Natural killer cell (primary cell): ENCODE results near the gene TSEN54. TPM values are rescaled to one million over a fixed set of nuclear protein-coding genes. Genes with fewer than 3 reads are reported as not detected.

Experiments
- ATAC-seq, 3 donors: fragments of 150-1000 bp in 2 of 3; fragments of 200-7000 bp in 1 of 3; cut with Tn5 transposase; 1 replicate in 1 of 3; 2 replicates in 2 of 3; pipeline ENCODE4 v1.10.0; 2021; ENCODE audit warnings: mild to moderate bottlenecking in 2 of 3, moderate library complexity in 2 of 3
- DNase-seq, 2 donors: peaks; one replicate each; pipeline versions ENCODE4 v3.0.0 to v3.0.0-alpha.2; 2013 to 2021; ENCODE audit warnings: mixed read lengths in 1 of 2
- H3K27ac ChIP-seq: one replicate; pipeline ENCODE4 v1.5.1; 2013; ENCODE audit warnings: mild to moderate bottlenecking, low read length
- H3K27me3 ChIP-seq: one replicate; pipeline ENCODE4 v1.6.1; 2013; ENCODE audit warnings: low read length; ENCODE audit not compliant: control insufficient read depth, insufficient read depth
- H3K36me3 ChIP-seq: one replicate; pipeline ENCODE4 v1.6.1; 2013; ENCODE audit warnings: low read length; ENCODE audit not compliant: control insufficient read depth, insufficient read depth
- H3K4me1 ChIP-seq: one replicate; pipeline ENCODE4 v1.6.1; 2013; ENCODE audit warnings: low read length; ENCODE audit not compliant: control insufficient read depth, insufficient read depth
- H3K4me3 ChIP-seq: one replicate; pipeline ENCODE4 v1.5.1; 2013; ENCODE audit warnings: low read length
- H3K9me3 ChIP-seq: one replicate; pipeline ENCODE4 v1.6.1; 2013; ENCODE audit warnings: low read length; ENCODE audit not compliant: control insufficient read depth, insufficient read depth
- H3K27ac Mint-ChIP-seq, 2 donors: one replicate each; pipeline ENCODE4 v1.8.0; 2022; ENCODE audit warnings: mild to moderate bottlenecking in 2 of 2, mixed read lengths in 2 of 2, moderate library complexity in 1 of 2
- H3K27me3 Mint-ChIP-seq, 2 donors: one replicate each; pipeline ENCODE4 v1.8.0; 2022; ENCODE audit warnings: low read depth in 2 of 2, mixed read lengths in 2 of 2
- H3K36me3 Mint-ChIP-seq: one replicate; pipeline ENCODE4 v1.8.0; 2022; ENCODE audit warnings: mixed read lengths
- H3K4me1 Mint-ChIP-seq, 2 donors: one replicate each; pipeline ENCODE4 v1.8.0; 2022; ENCODE audit warnings: mixed read lengths in 2 of 2
- H3K4me3 Mint-ChIP-seq: one replicate; pipeline ENCODE4 v1.8.0; 2022; ENCODE audit warnings: mild to moderate bottlenecking, moderate library complexity, mixed read lengths
- H3K9me3 Mint-ChIP-seq, 2 donors: one replicate each; pipeline ENCODE4 v1.8.0; 2022; ENCODE audit warnings: mixed read lengths in 2 of 2
- CTCF ChIP-seq: fragments of 200-600 bp; IDR thresholded peaks from one replicate; pipeline ENCODE4 v1.8.0; 2022; ENCODE audit warnings: antibody characterized with exemption
- WGBS: methylation state at CpG from one replicate; pipeline ENCODE4 v1.1.7; 2013; ENCODE audit warnings: missing lambda C conversion rate; ENCODE audit not compliant: insufficient coverage; 5-methylcytosine and 5-hydroxymethylcytosine counted together
- intact Hi-C: fragments of 100-400 bp; cut with micrococcal nuclease; formaldehyde crosslinking; loops from one replicate; pipeline ENCODE4 v1.14.2; 2022
- total RNA-seq, 4 donors: library from RNA; stranded (reverse); fragments of 120-200 nt in 1 of 4; gene quantifications; one replicate each; pipeline versions ENCODE4 v1.2.3 to v1.2.4, GENCODE V29; 2013 to 2022

The TSEN54 gene
- total RNA-seq, 3 donors from 2014 or later (not counting 1 experiment from before 2014, with no cell fraction given) = 180 to 224 (median 186) TPM

GRCh38 chr17:75535871-75536270 lies 19.5 kb downstream of the TSEN54 start:
- no peaks in the 10 kb centered on the region for H3K27me3 Mint-ChIP-seq
- H3K4me3 Mint-ChIP-seq = peak overlapping the region; percentile 88
- H3K4me1 Mint-ChIP-seq = peaks cover 39 to 64% of the 10 kb centered on the region in 2 donors
- Histone ChIP-seq H3K27me3 (no peaks in the 10 kb centered on the region), H3K4me1 (peaks cover 42% of the 10 kb centered on the region), H3K36me3 (peaks cover 19% of the 10 kb centered on the region), H3K9me3 (no peaks in the 10 kb centered on the region), H3K4me3 (no peak overlapping the region), H3K27ac (peak overlapping the region; percentile 83)
- ATAC-seq (no peak), DNase-seq (no peak)
- intact Hi-C loops = loop anchor here (1.0 to 5.0 kb wide), 2 partner anchors 11 to 51 kb away; partner anchors contain the start of genes LLGL2 and MYO15B
- no peak for TF ChIP-seq CTCF
- WGBS = 70% methylated on average over 8 of the region's 8 CpGs
- peak overlapping the region; percentile 92 to 94 for H3K27ac Mint-ChIP-seq
- H3K9me3 Mint-ChIP-seq = no peaks in the 10 kb centered on the region
- H3K36me3 Mint-ChIP-seq = no peaks in the 10 kb centered on the region

- Histone ChIP-seq H3K4me3 (no peak overlapping the region), H3K36me3 (peaks cover 19% of the 10 kb centered on the region), H3K27me3 (no peaks in the 10 kb centered on the region), H3K27ac (peak overlapping the region; percentile 83), H3K9me3 (no peaks in the 10 kb centered on the region), H3K4me1 (peaks cover 42% of the 10 kb centered on the region)
- DNase-seq = no peak
- ATAC-seq = no peak
- Mint-ChIP-seq H3K4me1 (peaks cover 40 to 63% of the 10 kb centered on the region in 2 donors), H3K36me3 (no peaks in the 10 kb centered on the region), H3K27me3 (no peaks in the 10 kb centered on the region), H3K4me3 (peak overlapping the region; percentile 25), H3K9me3 (no peaks in the 10 kb centered on the region), H3K27ac (peak overlapping the region; percentile 92 to 94)
- TF ChIP-seq CTCF = no peak
- WGBS = 85% methylated on average over 9 of the region's 10 CpGs
- intact Hi-C loops = loop anchor here (5.0 kb wide), 1 partner anchor 51 kb away; the partner anchor contains the start of gene MYO15B
These were observed 20.0 kb downstream of the TSEN54 start for GRCh38 chr17:75536366-75536765.

- Histone ChIP-seq H3K4me1 (peaks cover 23% of the 10 kb centered on the region), H3K36me3 (peaks cover 24% of the 10 kb centered on the region), H3K27ac (no peak overlapping the region), H3K27me3 (no peaks in the 10 kb centered on the region), H3K4me3 (no peak overlapping the region), H3K9me3 (no peaks in the 10 kb centered on the region)
- intact Hi-C loops = loop anchor here (5.0 kb wide), 1 partner anchor 47 kb away; the partner anchor contains the start of gene MYO15B
- no peak for TF ChIP-seq CTCF
- no peaks in the 10 kb centered on the region for H3K9me3 Mint-ChIP-seq
- no peaks in the 10 kb centered on the region for H3K36me3 Mint-ChIP-seq
- 93% methylated on average over 13 of the region's 13 CpGs for WGBS
- no peaks in the 10 kb centered on the region for H3K27me3 Mint-ChIP-seq
- peak overlapping the region in 1 of 2 donors; percentile 54 for H3K27ac Mint-ChIP-seq
- no peak for DNase-seq
- no peak overlapping the region for H3K4me3 Mint-ChIP-seq
- H3K4me1 Mint-ChIP-seq = peaks cover 29 to 44% of the 10 kb centered on the region in 2 donors
- no peak for ATAC-seq
These were observed 23.8 kb downstream of the TSEN54 start for GRCh38 chr17:75539967-75540729.
